GM12875 (cell line): Measurements from ENCODE around the gene STK32C.

Source experiments
- H3K4me3 ChIP-seq: one replicate; pipeline ENCODE4 v1.5.1; 2011; ENCODE audit warnings: low read depth, low read length, control low read depth
- CTCF ChIP-seq: IDR thresholded peaks from 2 replicates; pipeline ENCODE4 v1.5.1; 2011; ENCODE audit warnings: low read depth, mild to moderate bottlenecking, control low read depth, inconsistent platforms, low read length, moderate library complexity, borderline replicate concordance; ENCODE audit not compliant: insufficient read depth

The STK32C gene

GRCh38 chr10:132241086-132241485 is 66.7 kb downstream of the STK32C start:
- TF ChIP-seq CTCF, result no peak
- H3K4me3 ChIP-seq, result no peak overlapping the region

- H3K4me3 ChIP-seq, result no peak overlapping the region
- no peak for TF ChIP-seq CTCF
Measured at GRCh38 chr10:132240581-132240980, 67.2 kb downstream of the STK32C start.

- no peak overlapping the region for H3K4me3 ChIP-seq
- no peak for TF ChIP-seq CTCF
Measured at GRCh38 chr10:132240156-132240555, 67.6 kb downstream of the STK32C start.

GRCh38 chr10:132239126-132240031 is 68.4 kb downstream of the STK32C start:
- no peak overlapping the region for H3K4me3 ChIP-seq
- TF ChIP-seq CTCF, result no peak

- no peak for TF ChIP-seq CTCF
Measured at GRCh38 chr10:132238371-132239125, 69.2 kb downstream of the STK32C start.

GRCh38 chr10:132237871-132238270 is 69.9 kb downstream of the STK32C start:
- no peak overlapping the region for H3K4me3 ChIP-seq
- no peak for TF ChIP-seq CTCF

More at GRCh38 chr10:132238371-132239125, 69.2 kb downstream of the STK32C start:
- no peak overlapping the region for H3K4me3 ChIP-seq

GRCh38 chr10:132237396-132237795 is 70.4 kb downstream of the STK32C start:
- no peak for TF ChIP-seq CTCF
- H3K4me3 ChIP-seq, result no peak overlapping the region
